ENCODE measurements around the gene OSBPL3.
A peak's percentile ranks its signal among the peaks of the same experiment; 100 is the strongest.
"Not testable (repeated sequence)": the region's sequence is repeated elsewhere in the genome, so short reads cannot be mapped to it uniquely, and the experiment has no call there.

The OSBPL3 gene
- 12.1 to 74.4 (median 57.1) reads per million in 17 experiments for total RNA-seq

GRCh38 chr7:24979863-24980533 is at the start of gene OSBPL3:
Gene OSBPL3 (minus strand): TSS chr7:24980178. CDS start chr7:24892472, 87,706 bp downstream.
- peak; percentile 98 to 99 (median 98) for DNase-seq

- DNase-seq: no peak
These were observed 49.1 kb upstream of the OSBPL3 start for GRCh38 chr7:25029075-25029474.

GRCh38 chr7:25028370-25029021 is 48.5 kb upstream of the OSBPL3 start:
- no peak for DNase-seq

GRCh38 chr7:25026156-25026555 is 46.2 kb upstream of the OSBPL3 start:
- no peak for DNase-seq

- no peak for DNase-seq
These were observed 45.3 kb upstream of the OSBPL3 start for GRCh38 chr7:25025218-25025671.

GRCh38 chr7:25024066-25024465 is 44.1 kb upstream of the OSBPL3 start:
- no peak for DNase-seq

- DNase-seq: not testable (repeated sequence)
These were observed 37.7 kb upstream of the OSBPL3 start for GRCh38 chr7:25017671-25018070.

- no peak for DNase-seq
These were observed 34.8 kb upstream of the OSBPL3 start for GRCh38 chr7:25014756-25015155.

GRCh38 chr7:25012710-25013109 is 32.7 kb upstream of the OSBPL3 start:
- DNase-seq: not testable (repeated sequence)

GRCh38 chr7:25012254-25012653 is 32.3 kb upstream of the OSBPL3 start:
- peak in 1 of 4 experiments; percentile 54 for DNase-seq

- DNase-seq: peak; percentile 3 to 28 (median 10)
These were observed 29.3 kb upstream of the OSBPL3 start for GRCh38 chr7:25009257-25009656.

- no peak for DNase-seq
These were observed 27.7 kb upstream of the OSBPL3 start for GRCh38 chr7:25007668-25008067.

GRCh38 chr7:25006276-25006675 is 26.3 kb upstream of the OSBPL3 start:
- no peak for DNase-seq

GRCh38 chr7:25005658-25006057 is 25.7 kb upstream of the OSBPL3 start:
- no peak for DNase-seq

GRCh38 chr7:25002786-25003185 is 22.8 kb upstream of the OSBPL3 start:
- no peak for DNase-seq

- no peak for DNase-seq
These were observed 15.5 kb upstream of the OSBPL3 start for GRCh38 chr7:24995466-24995865.

- no peak for DNase-seq
These were observed 12.3 kb upstream of the OSBPL3 start for GRCh38 chr7:24992314-24992713.

- DNase-seq: no peak
These were observed 11.4 kb upstream of the OSBPL3 start for GRCh38 chr7:24991353-24991752.

GRCh38 chr7:24987331-24987842 is 7.4 kb upstream of the OSBPL3 start:
- DNase-seq: no peak

GRCh38 chr7:24982917-24983316 is 2.9 kb upstream of the OSBPL3 start:
- DNase-seq: no peak

GRCh38 chr7:24981171-24981951 is 1.4 kb upstream of the OSBPL3 start:
- peak; percentile 60 to 81 (median 77) for DNase-seq

- DNase-seq: peak in 3 of 4 experiments; percentile 17 to 62 (median 52)
These were observed 674 bp upstream of the OSBPL3 start for GRCh38 chr7:24980534-24981170.

- DNase-seq: peak; percentile 55 to 87 (median 74)
These were observed 512 bp downstream of the OSBPL3 start for GRCh38 chr7:24979470-24979862.
